GM23248 (cell line): ENCODE data around the gene MDK. TPM values are rescaled to one million over a fixed set of nuclear protein-coding genes. Genes with fewer than 3 reads are reported as not detected.
"Not testable (repeated sequence)": the region's sequence is repeated elsewhere in the genome, so short reads cannot be mapped to it uniquely, and the experiment has no call there.

Source experiments
- DNase-seq: peaks from one replicate; pipeline ENCODE4 v3.0.0-alpha.2; 2015
- H2AFZ ChIP-seq: fragments of 200-600 bp; sonication (generic); 2 replicates; pipeline ENCODE4 v1.6.1; 2016; ENCODE audit warnings: antibody characterized with exemption
- H3F3A ChIP-seq: fragments of 200-600 bp; sonication (generic); 2 replicates; pipeline ENCODE4 v1.6.1; 2016; ENCODE audit warnings: mild to moderate bottlenecking, antibody characterized with exemption, mixed run types; ENCODE audit not compliant: insufficient read depth
- H3K27ac ChIP-seq: fragments of 200-600 bp; sonication (generic); 2 replicates; pipeline ENCODE4 v1.5.1; 2016; ENCODE audit warnings: mild to moderate bottlenecking
- H3K27me3 ChIP-seq: fragments of 200-600 bp; sonication (generic); replicated peaks from 2 replicates; pipeline ENCODE4 v1.6.1; 2016; ENCODE audit warnings: mild to moderate bottlenecking; ENCODE audit not compliant: insufficient read depth
- H3K36me3 ChIP-seq: fragments of 200-600 bp; sonication (generic); 2 replicates; pipeline ENCODE4 v1.6.1; 2016; ENCODE audit warnings: low read depth, mild to moderate bottlenecking
- H3K4me1 ChIP-seq: fragments of 200-600 bp; sonication (generic); 2 replicates; pipeline ENCODE4 v1.6.1; 2016; ENCODE audit warnings: mild to moderate bottlenecking; ENCODE audit not compliant: insufficient read depth
- H3K4me2 ChIP-seq: fragments of 200-600 bp; sonication (generic); one replicate; pipeline ENCODE4 v1.6.1; 2016; ENCODE audit warnings: mild to moderate bottlenecking; ENCODE audit not compliant: unreplicated experiment
- H3K4me3 ChIP-seq: fragments of 200-600 bp; sonication (generic); 2 replicates; pipeline ENCODE4 v1.5.1; 2016; ENCODE audit warnings: mild to moderate bottlenecking
- H3K79me2 ChIP-seq: fragments of 200-600 bp; sonication (generic); 2 replicates; pipeline ENCODE4 v1.6.1; 2016; ENCODE audit warnings: mild to moderate bottlenecking; ENCODE audit not compliant: insufficient read depth
- H3K9ac ChIP-seq: fragments of 200-600 bp; sonication (generic); 2 replicates; pipeline ENCODE4 v1.6.1; 2016; ENCODE audit warnings: mild to moderate bottlenecking
- H3K9me2 ChIP-seq: fragments of 200-600 bp; sonication (generic); 2 replicates; pipeline ENCODE4 v1.6.1; 2016; ENCODE audit warnings: mixed run types, mild to moderate bottlenecking, moderate library complexity; ENCODE audit not compliant: insufficient read depth
- H3K9me3 ChIP-seq: fragments of 200-600 bp; sonication (generic); one replicate; pipeline ENCODE4 v1.6.1; 2017; ENCODE audit warnings: low read depth
- H4K20me1 ChIP-seq: fragments of 200-600 bp; sonication (generic); 2 replicates; pipeline ENCODE4 v1.6.0; 2016; ENCODE audit not compliant: insufficient read depth
- EZH2 ChIP-seq: fragments of 200-600 bp; sonication (generic); IDR thresholded peaks from 2 replicates; pipeline ENCODE4 v1.6.1; 2018; ENCODE audit warnings: antibody characterized with exemption, mild to moderate bottlenecking; ENCODE audit not compliant: insufficient read depth, poor library complexity, severe bottlenecking
- EZH2phosphoT487 ChIP-seq: fragments of 200-600 bp; sonication (generic); IDR thresholded peaks from 2 replicates; pipeline ENCODE4 v1.6.1; 2018; ENCODE audit warnings: antibody characterized with exemption, moderate library complexity, mild to moderate bottlenecking, low read depth; ENCODE audit not compliant: insufficient read depth
- WGBS, 2 experiments: methylation state at CpG; one replicate each; pipeline ENCODE4 v1.1.6; 2015 to 2017; ENCODE audit warnings: low lambda C conversion rate in 2 of 2, low coverage in 1 of 2; ENCODE audit errors: missing lambda C conversion rate in 2 of 2; 5-methylcytosine and 5-hydroxymethylcytosine counted together
- in situ Hi-C: fragments of 300-500 bp; cut with MboI; formaldehyde crosslinking; loops from 2 replicates; pipeline ENCODE4 v1.15.0; 2020
- polyA plus RNA-seq: library from polyadenylated mRNA; unstranded; fragments of >200 nt; fragmentation: Nextera tagmentation; extraction: Ambion mirVana; gene quantifications from 2 replicates; pipeline ENCODE4 v1.2.1, GENCODE V29; 2016
- total RNA-seq: library from RNA; depleted of rRNA; stranded (reverse); fragments of >200 nt; shearing (Covaris generic); gene quantifications from 2 replicates; pipeline ENCODE4 v1.2.3, GENCODE V29; 2014

Gene MDK
- total and polyA plus RNA-seq, 2 experiments from 2014 or later: 10.7 to 31.5 TPM

DNA sequence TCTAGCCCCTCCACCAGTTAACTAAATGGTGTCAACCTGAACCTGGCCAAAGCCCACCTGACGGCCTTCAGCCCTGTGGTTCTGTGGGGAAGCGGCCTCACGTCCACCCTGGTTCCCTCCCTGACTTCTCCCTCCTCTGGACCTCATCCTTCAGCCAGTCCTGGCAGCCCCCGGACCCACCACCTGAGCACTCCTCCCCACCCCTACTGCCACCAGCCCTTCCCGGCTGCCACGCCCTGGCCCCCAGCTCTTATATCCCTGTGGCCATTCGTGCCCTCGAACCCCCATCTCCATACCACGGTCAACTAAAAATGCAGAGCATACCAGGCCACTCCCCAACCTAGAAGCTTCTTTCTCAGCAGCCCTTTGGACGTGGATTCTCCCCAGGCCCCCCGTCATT lies 4.2 kb upstream of the MDK start:
- WGBS, 2 experiments: 94 to 96% methylated on average over 10 to 11 of the region's 11 CpGs
- Histone ChIP-seq H3K9me3 (no peaks in the 10 kb centered on the region), H3K9me2 (no peaks in the 10 kb centered on the region), H3F3A (no peaks in the 10 kb centered on the region), H3K27ac (no peak overlapping the region), H3K4me3 (no peak overlapping the region), H3K27me3 (no peaks in the 10 kb centered on the region), H3K9ac (no peak overlapping the region), H3K36me3 (no peaks in the 10 kb centered on the region), H3K4me1 (no peaks in the 10 kb centered on the region), H2AFZ (no peak overlapping the region), H4K20me1 (no peaks in the 10 kb centered on the region), H3K4me2 (no peak overlapping the region), H3K79me2 (no peaks in the 10 kb centered on the region)
- in situ Hi-C loops: no loop called here
- DNase-seq: no peak
- TF ChIP-seq EZH2 (no peak), EZH2phosphoT487 (no peak)

DNA sequence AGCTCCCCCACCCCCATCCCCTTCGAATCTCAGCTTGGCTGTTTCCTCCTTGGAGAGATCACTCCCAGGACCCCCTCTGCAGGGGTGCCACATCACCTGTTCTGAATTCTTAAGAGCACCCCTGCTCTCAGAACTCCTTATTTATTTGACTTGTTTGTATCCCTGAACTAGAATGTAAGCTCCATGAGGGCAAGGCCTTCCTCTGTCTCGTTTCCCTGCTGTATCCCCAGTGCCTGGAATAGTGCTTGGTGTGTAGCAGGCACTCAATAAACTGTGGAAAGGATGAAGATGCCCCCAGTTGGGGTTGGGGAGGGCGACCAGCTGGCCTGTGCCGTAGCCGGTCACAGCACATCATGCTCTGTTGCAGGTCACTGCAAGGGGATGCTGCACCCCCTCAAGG lies 3.6 kb upstream of the MDK start:
- TF ChIP-seq EZH2 (no peak), EZH2phosphoT487 (no peak)
- Histone ChIP-seq H3K9ac (no peak overlapping the region), H3K36me3 (no peaks in the 10 kb centered on the region), H3K4me1 (no peaks in the 10 kb centered on the region), H4K20me1 (no peaks in the 10 kb centered on the region), H3K4me2 (no peak overlapping the region), H3K9me3 (no peaks in the 10 kb centered on the region), H3F3A (0 out of 2 replicates have a peak, but pooled peaks cover 2% of the 10 kb centered on the region), H3K9me2 (no peaks in the 10 kb centered on the region), H3K27ac (no peak overlapping the region), H3K79me2 (no peaks in the 10 kb centered on the region), H3K4me3 (no peak overlapping the region), H3K27me3 (no peaks in the 10 kb centered on the region), H2AFZ (no peak overlapping the region)
- no peak for DNase-seq
- WGBS, 2 experiments: 87 to 93% methylated on average over 4 to 5 of the region's 5 CpGs
- in situ Hi-C loops: no loop called here

DNA sequence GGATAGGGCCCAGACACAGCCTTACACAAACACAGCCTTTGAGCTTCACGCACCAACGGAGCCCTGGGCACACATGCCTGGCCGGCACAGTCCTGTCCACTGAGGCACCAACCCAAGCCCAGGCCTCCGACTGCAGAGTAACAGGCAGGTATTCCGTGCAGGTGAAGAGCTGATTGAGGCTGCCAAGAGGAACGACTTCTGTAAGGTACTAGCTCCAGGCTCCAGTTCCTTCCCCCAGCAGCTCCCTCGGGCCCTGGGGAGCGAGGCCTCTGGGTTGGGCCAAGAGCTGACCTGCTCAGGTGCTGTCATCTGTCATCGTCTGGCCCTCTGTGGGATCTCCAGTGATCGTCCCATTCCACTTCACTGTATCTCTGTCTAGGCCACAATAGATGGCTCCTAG lies 3.2 kb upstream of the MDK start:
- TF ChIP-seq EZH2phosphoT487: no peak
- Histone ChIP-seq H4K20me1 (no peaks in the 10 kb centered on the region), H3F3A (0 out of 2 replicates have a peak, but pooled peaks cover 3% of the 10 kb centered on the region), H3K4me2 (no peak overlapping the region), H3K4me1 (no peaks in the 10 kb centered on the region), H3K9ac (no peak overlapping the region), H3K4me3 (no peak overlapping the region), H3K27me3 (no peaks in the 10 kb centered on the region), H3K79me2 (no peaks in the 10 kb centered on the region), H2AFZ (no peak overlapping the region), H3K36me3 (no peaks in the 10 kb centered on the region), H3K27ac (no peak overlapping the region), H3K9me2 (no peaks in the 10 kb centered on the region), H3K9me3 (no peaks in the 10 kb centered on the region)
- in situ Hi-C loops: no loop called here
- no peak for DNase-seq
- 87 to 94% methylated on average over 10 of the region's 10 CpGs for whole genome bisulfite sequencing, 2 experiments

DNA sequence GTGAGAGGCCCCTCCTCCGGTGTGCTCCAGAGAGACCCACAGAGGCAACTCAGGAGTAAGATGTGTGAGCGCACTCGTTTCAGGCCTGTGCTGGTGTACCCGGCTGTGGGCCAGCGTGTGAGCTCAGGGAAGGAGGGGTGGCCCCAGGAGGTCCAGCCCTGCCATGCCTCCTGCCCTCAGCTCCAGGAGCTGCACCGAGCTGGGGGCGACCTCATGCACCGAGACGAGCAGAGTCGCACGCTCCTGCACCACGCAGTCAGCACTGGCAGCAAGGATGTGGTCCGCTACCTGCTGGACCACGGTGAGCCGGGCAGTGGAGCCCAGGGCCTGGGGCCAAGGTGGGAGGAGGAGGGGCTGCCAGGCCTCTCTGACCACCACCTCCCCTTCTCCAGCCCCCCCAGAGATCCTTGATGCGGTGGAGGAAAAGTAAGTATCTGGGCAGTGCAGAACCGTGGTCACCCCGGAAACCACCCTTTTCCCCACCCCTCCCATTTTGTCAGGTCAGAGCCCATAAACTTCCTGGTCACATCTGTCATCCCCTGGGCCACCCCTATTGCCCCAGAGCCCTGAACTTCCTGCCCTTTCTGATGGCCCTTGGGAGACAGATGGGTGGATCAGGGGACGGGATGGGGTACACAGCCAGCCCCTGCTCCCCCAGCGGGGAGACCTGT lies 2.5 kb upstream of the MDK start:
- no peaks in the 10 kb centered on the region for H4K20me1 ChIP-seq
- no peaks in the 10 kb centered on the region for H3K9me3 ChIP-seq
- no peaks in the 10 kb centered on the region for H3K4me1 ChIP-seq
- H3K9ac ChIP-seq: no peak overlapping the region
- 65 to 76% methylated on average over 18 to 20 of the region's 20 CpGs for WGBS, 2 experiments
- H3K4me3 ChIP-seq: no peak overlapping the region
- no peak overlapping the region for H3K27ac ChIP-seq
- TF ChIP-seq EZH2phosphoT487: no peak
- TF ChIP-seq EZH2: no peak
- DNase-seq: no peak
- H2AFZ ChIP-seq: no peak overlapping the region
- no peaks in the 10 kb centered on the region for H3K36me3 ChIP-seq
- in situ Hi-C loops: no loop called here
- H3K9me2 ChIP-seq: no peaks in the 10 kb centered on the region
- no peak overlapping the region for H3K4me2 ChIP-seq
- H3F3A ChIP-seq: 0 out of 2 replicates have a peak, but pooled peaks cover 3% of the 10 kb centered on the region
- no peaks in the 10 kb centered on the region for H3K27me3 ChIP-seq
- H3K79me2 ChIP-seq: no peaks in the 10 kb centered on the region

DNA sequence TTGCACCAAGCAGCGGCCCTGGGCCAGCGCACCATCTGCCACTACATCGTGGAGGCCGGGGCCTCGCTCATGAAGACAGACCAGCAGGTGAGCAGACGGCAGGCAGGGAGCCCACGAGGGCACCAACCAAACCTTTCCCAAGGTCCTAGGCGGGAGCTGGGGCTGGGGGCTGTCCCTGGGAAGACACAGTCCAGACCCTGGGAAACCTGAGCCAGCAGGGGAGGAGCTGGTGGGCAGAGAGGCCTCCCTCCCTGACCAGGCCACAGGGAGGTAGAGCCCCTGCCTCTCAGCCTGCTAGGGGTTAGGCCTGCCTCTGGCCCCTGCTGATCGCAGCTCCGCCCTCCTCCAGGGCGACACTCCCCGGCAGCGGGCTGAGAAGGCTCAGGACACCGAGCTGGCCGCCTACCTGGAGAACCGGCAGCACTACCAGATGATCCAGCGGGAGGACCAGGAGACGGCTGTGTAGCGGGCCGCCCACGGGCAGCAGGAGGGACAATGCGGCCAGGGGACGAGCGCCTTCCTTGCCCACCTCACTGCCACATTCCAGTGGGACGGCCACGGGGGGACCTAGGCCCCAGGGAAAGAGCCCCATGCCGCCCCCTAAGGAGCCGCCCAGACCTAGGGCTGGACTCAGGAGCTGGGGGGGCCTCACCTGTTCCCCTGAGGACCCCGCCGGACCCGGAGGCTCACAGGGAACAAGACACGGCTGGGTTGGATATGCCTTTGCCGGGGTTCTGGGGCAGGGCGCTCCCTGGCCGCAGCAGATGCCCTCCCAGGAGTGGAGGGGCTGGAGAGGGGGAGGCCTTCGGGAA lies 1.8 kb upstream of the MDK start:
- WGBS, 2 experiments: 78 to 82% methylated on average over 22 to 36 of the region's 36 CpGs
- H3K4me1 ChIP-seq, H3K9ac ChIP-seq, DNase-seq, H3K4me2 ChIP-seq, H3K36me3 ChIP-seq, H3F3A ChIP-seq, in situ Hi-C loops, H3K9me2 ChIP-seq, H3K79me2 ChIP-seq, H2AFZ ChIP-seq, H3K27me3 ChIP-seq, H3K9me3 ChIP-seq, H4K20me1 ChIP-seq, H3K27ac ChIP-seq, H3K4me3 ChIP-seq: not testable (repeated sequence)
